HCT116 (cell line): ENCODE measurements around the gene RPS28. TPM values are rescaled to one million over a fixed set of nuclear protein-coding genes. Genes with fewer than 3 reads are reported as not detected.
"Not testable (repeated sequence)": the region's sequence is repeated elsewhere in the genome, so short reads cannot be mapped to it uniquely, and the experiment has no call there.

Source experiments
- ATAC-seq: fragments of 200-7000 bp; cut with Tn5 transposase; 2 replicates; pipeline ENCODE4 v1.9.1; 2020; ENCODE audit warnings: mild to moderate bottlenecking, moderate library complexity
- BruUV-seq: library from RNA; stranded (reverse); fragments of 400-500 nt; replicated peaks from 2 replicates; lab custom pipeline; 2021; lab: Mats Ljungman, UMichigan
- CTCF ChIA-PET: fragments of 300-600 bp; sonication (Branson Sonifier 250); formaldehyde crosslinking; loops from one replicate; lab custom pipeline; 2021; ENCODE audit warnings: antibody characterized with exemption; lab: Charles Lee
- POLR2A ChIA-PET: fragments of 300-600, 350-600 bp; sonication (Branson Sonifier 250); formaldehyde crosslinking; loops from one replicate; lab custom pipeline; 2021; ENCODE audit warnings: antibody characterized with exemption; lab: Charles Lee
- RAD21 ChIA-PET, 2 experiments: fragments of 300-600 bp; sonication (Branson Sonifier 250); formaldehyde crosslinking; loops; one replicate each; lab custom pipeline; 2023; ENCODE audit warnings: low total read pairs in 2 of 2; ENCODE audit not compliant: uncharacterized antibody in 2 of 2, unreplicated experiment in 2 of 2, low non-redundant PET in 1 of 2; lab: Charles Lee
- DNase-seq: peaks from one replicate; pipeline ENCODE4 v3.0.0-alpha.2; 2010; ENCODE audit warnings: low read depth, low spot score
- H2AFZ ChIP-seq: fragments of 200-600 bp; shearing (Covaris generic), sonication (generic); 2 replicates; pipeline ENCODE4 v1.6.1; 2017; ENCODE audit warnings: low read depth, mixed run types, mixed read lengths, antibody characterized with exemption, low read length; ENCODE audit not compliant: poor library complexity, severe bottlenecking
- H3K27ac ChIP-seq: 2 replicates; pipeline ENCODE4 v1.5.1; 2012; ENCODE audit warnings: low read depth, low read length
- H3K27me3 ChIP-seq: fragments of 200-600 bp; sonication (generic); 2 replicates; pipeline ENCODE4 v1.6.1; 2016; ENCODE audit warnings: mixed run types, low read length, mixed read lengths; ENCODE audit not compliant: insufficient read depth
- H3K36me3 ChIP-seq, 2 experiments: fragments of 200-500 bp in 1 of 2; fragments of 200-600 bp in 1 of 2; sonication (Bioruptor generic) in 1 of 2; sonication (generic) in 1 of 2; 2 replicates each; pipeline versions ENCODE4 v1.5.1 to v1.6.1; 2014 to 2016; ENCODE audit warnings: low read length in 2 of 2, inconsistent platforms in 1 of 2, mixed read lengths in 1 of 2, mixed run types in 1 of 2; ENCODE audit not compliant: insufficient read depth in 2 of 2, control insufficient read depth in 1 of 2
- H3K4me1 ChIP-seq, 2 experiments: fragments of 200-600 bp in 1 of 2; sonication (generic) in 1 of 2; 2 replicates each; pipeline versions ENCODE4 v1.5.1 to v1.6.1; 2012 to 2017; ENCODE audit warnings: low read length in 2 of 2, inconsistent platforms in 1 of 2, mild to moderate bottlenecking in 1 of 2, mixed read lengths in 1 of 2, mixed run types in 1 of 2, moderate library complexity in 1 of 2; ENCODE audit not compliant: insufficient read depth in 2 of 2, control insufficient read depth in 1 of 2
- H3K4me2 ChIP-seq: fragments of 200-600 bp; sonication (generic); 2 replicates; pipeline ENCODE4 v1.6.1; 2017; ENCODE audit warnings: mixed run types, low read length, mixed read lengths
- H3K4me3 ChIP-seq, 2 experiments: fragments of 200-600 bp in 1 of 2; sonication (generic) in 1 of 2; replicated peaks in 1 of 2; 2 replicates each; pipeline ENCODE4 v1.5.1; 2011 to 2016; ENCODE audit warnings: low read length in 2 of 2, control low read depth in 1 of 2, low read depth in 1 of 2, mild to moderate bottlenecking in 1 of 2, mixed read lengths in 1 of 2, mixed run types in 1 of 2
- H3K79me2 ChIP-seq: fragments of 200-600 bp; sonication (generic); 2 replicates; pipeline ENCODE4 v1.6.1; 2017; ENCODE audit warnings: mild to moderate bottlenecking, mixed run types, low read length, moderate library complexity, mixed read lengths; ENCODE audit not compliant: insufficient read depth
- H3K9ac ChIP-seq: fragments of 200-600 bp; sonication (generic); 2 replicates; pipeline ENCODE4 v1.6.1; 2016; ENCODE audit warnings: low read length, mixed read lengths
- H3K9me2 ChIP-seq: fragments of 200-600 bp; sonication (generic), shearing (Covaris generic); 2 replicates; pipeline ENCODE4 v1.6.1; 2017; ENCODE audit warnings: mixed run types, mild to moderate bottlenecking, moderate library complexity; ENCODE audit not compliant: insufficient read depth
- H3K9me3 ChIP-seq, 2 experiments: fragments of 200-500 bp in 1 of 2; fragments of 200-600 bp in 1 of 2; sonication (Bioruptor generic) in 1 of 2; sonication (generic) in 1 of 2; 2 replicates each; pipeline ENCODE4 v1.6.1; 2014 to 2017; ENCODE audit warnings: low read length in 2 of 2, mixed read lengths in 2 of 2, inconsistent platforms in 1 of 2, low read depth in 1 of 2, mild to moderate bottlenecking in 1 of 2, mixed run types in 1 of 2, moderate library complexity in 1 of 2; ENCODE audit not compliant: control insufficient read depth in 1 of 2, insufficient read depth in 1 of 2
- H4K20me1 ChIP-seq: fragments of 200-600 bp; sonication (generic), shearing (Covaris generic); 2 replicates; pipeline ENCODE4 v1.6.1; 2017; ENCODE audit warnings: mixed run types, mild to moderate bottlenecking, moderate library complexity; ENCODE audit not compliant: insufficient read depth
- CBX3 ChIP-seq: IDR thresholded peaks from 2 replicates; pipeline ENCODE4 v1.6.1; 2012; ENCODE audit warnings: low read depth
- CEBPB ChIP-seq: IDR thresholded peaks from 2 replicates; pipeline ENCODE4 v1.6.1; 2012; ENCODE audit warnings: low read depth
- CTCF ChIP-seq, 3 experiments: fragments of 200-600 bp in 1 of 3; sonication (generic) in 1 of 3; IDR thresholded peaks in 2 of 3; conservative IDR thresholded peaks in 1 of 3; 2 replicates each; pipeline ENCODE4 v1.5.1; 2012 to 2017; ENCODE audit warnings: low read depth in 2 of 3, low read length in 2 of 3, antibody characterized with exemption in 1 of 3, borderline replicate concordance in 1 of 3, control low read depth in 1 of 3, mild to moderate bottlenecking in 1 of 3, mixed read lengths in 1 of 3, mixed run types in 1 of 3, moderate library complexity in 1 of 3; ENCODE audit not compliant: insufficient read depth in 1 of 3
- ELF1 ChIP-seq: IDR thresholded peaks from 2 replicates; pipeline ENCODE4 v1.6.1; 2012; ENCODE audit warnings: low read depth, borderline replicate concordance
- FOSL1 ChIP-seq: IDR thresholded peaks from 2 replicates; pipeline ENCODE4 v1.6.1; 2012; ENCODE audit warnings: low read depth
- RAD21 ChIP-seq: IDR thresholded peaks from 2 replicates; pipeline ENCODE4 v1.6.1; 2012; ENCODE audit warnings: low read depth, mild to moderate bottlenecking
- intact Hi-C: fragments of 100-400 bp; cut with micrococcal nuclease; formaldehyde crosslinking; loops from 2 replicates; pipeline ENCODE4 v1.10.0; 2022
- total RNA-seq: library from RNA; stranded (reverse); gene quantifications from one replicate; pipeline ENCODE4 v1.2.1, GENCODE V29; 2021; ENCODE audit not compliant: unreplicated experiment
- TF ChIP-seq, protein P1 (sequence below): IDR thresholded peaks from 2 replicates; pipeline ENCODE4 v1.6.1; 2011; ENCODE audit warnings: mild to moderate bottlenecking, low read length, moderate library complexity; ENCODE audit not compliant: insufficient replicate concordance; ENCODE audit errors: extremely low read depth

RPS28 gene
- total RNA-seq, 1 experiment from 2014 or later: 2,379 TPM

GRCh38 chr19:8340341-8341096 lies 19.2 kb downstream of the RPS28 start:
- no peaks in the 10 kb centered on the region for H4K20me1 ChIP-seq
- CTCF ChIA-PET: no interaction called here
- H3K27me3 ChIP-seq: no peaks in the 10 kb centered on the region
- H3K36me3 ChIP-seq: no peaks in the 10 kb centered on the region
- POLR2A ChIA-PET: no interaction called here
- intact Hi-C loops: no loop called here
- H3K4me3 ChIP-seq: no peak overlapping the region
- no peaks in the 10 kb centered on the region for H3K79me2 ChIP-seq
- H3K9me2 ChIP-seq: no peaks in the 10 kb centered on the region
- H3K27ac ChIP-seq: no peak overlapping the region
- no peak overlapping the region for H3K4me2 ChIP-seq
- no peak overlapping the region for H3K9ac ChIP-seq
- BruUV-seq: TSS peak; percentile 38
- H3K4me1 ChIP-seq: peaks cover 22 to 36% of the 10 kb centered on the region in 2 experiments
- RAD21 ChIA-PET: no interaction called here
- H2AFZ ChIP-seq: no peak overlapping the region
- TF ChIP-seq CTCF (IDR thresholded peaks at IDR 0.05 in 2 of 3, conservative IDR thresholded peaks at IDR 0.05 in 1 of 3; ENCODE audit: borderline replicate concordance in 1 of 3, insufficient read depth in 1 of 3, low read depth in 2 of 3, low read length in 2 of 3) (no peak), CEBPB (no peak), CBX3 (no peak), FOSL1 (no peak), RAD21 (no peak), ELF1 (no peak)
- TF ChIP-seq, protein P1, sequence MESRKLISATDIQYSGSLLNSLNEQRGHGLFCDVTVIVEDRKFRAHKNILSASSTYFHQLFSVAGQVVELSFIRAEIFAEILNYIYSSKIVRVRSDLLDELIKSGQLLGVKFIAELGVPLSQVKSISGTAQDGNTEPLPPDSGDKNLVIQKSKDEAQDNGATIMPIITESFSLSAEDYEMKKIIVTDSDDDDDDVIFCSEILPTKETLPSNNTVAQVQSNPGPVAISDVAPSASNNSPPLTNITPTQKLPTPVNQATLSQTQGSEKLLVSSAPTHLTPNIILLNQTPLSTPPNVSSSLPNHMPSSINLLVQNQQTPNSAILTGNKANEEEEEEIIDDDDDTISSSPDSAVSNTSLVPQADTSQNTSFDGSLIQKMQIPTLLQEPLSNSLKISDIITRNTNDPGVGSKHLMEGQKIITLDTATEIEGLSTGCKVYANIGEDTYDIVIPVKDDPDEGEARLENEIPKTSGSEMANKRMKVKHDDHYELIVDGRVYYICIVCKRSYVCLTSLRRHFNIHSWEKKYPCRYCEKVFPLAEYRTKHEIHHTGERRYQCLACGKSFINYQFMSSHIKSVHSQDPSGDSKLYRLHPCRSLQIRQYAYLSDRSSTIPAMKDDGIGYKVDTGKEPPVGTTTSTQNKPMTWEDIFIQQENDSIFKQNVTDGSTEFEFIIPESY: no peak
- no peak for ATAC-seq
- DNase-seq: no peak
- H3K9me3 ChIP-seq: no peaks in the 10 kb centered on the region

DNA sequence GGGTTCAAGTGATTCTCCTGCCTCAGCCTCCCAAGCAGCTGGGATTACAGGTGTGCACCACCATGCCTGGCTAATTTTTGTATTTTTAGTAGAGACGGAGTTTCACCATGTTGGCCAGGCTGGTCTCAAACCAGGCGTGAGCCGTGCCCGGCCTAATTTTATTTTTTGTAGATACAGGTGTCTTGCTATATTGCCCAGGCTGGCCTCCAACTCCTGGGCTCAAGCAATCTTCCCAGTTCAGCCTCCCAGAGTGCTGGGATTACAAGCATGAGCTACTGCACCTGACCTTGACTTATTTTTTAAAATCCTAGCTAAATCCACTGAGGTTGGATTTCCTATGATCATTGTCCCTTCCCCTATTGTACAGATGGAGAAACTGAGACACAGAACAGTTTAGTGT lies 20.2 kb downstream of the RPS28 start:
- RAD21 ChIA-PET, POLR2A ChIA-PET, H3K36me3 ChIP-seq, H4K20me1 ChIP-seq, H3K9ac ChIP-seq, H2AFZ ChIP-seq, DNase-seq, H3K4me3 ChIP-seq, H3K79me2 ChIP-seq, ATAC-seq, H3K9me3 ChIP-seq, BruUV-seq, H3K27ac ChIP-seq, H3K4me2 ChIP-seq, intact Hi-C loops, H3K9me2 ChIP-seq, H3K27me3 ChIP-seq: not testable (repeated sequence)
- CTCF ChIA-PET: interaction anchor here (0.8 kb wide), 1 partner anchor 238 kb away, joined by 3 read pairs; no protein-coding TSS in a partner anchor
- peaks cover 22 to 26% of the 10 kb centered on the region in 2 experiments for H3K4me1 ChIP-seq
